Hepatocyte (in vitro differentiated cells): ENCODE measurements around the gene CKAP5. TPM values are rescaled to one million over a fixed set of nuclear protein-coding genes. Genes with fewer than 3 reads are reported as not detected.

Source experiments
- DNase-seq: peaks from one replicate; pipeline ENCODE4 v3.0.0-alpha.2; 2016; ENCODE audit warnings: low spot score
- H2AFZ ChIP-seq: fragments of 200-600 bp; sonication (generic); 2 replicates; pipeline ENCODE4 v1.6.0; 2016; ENCODE audit warnings: antibody characterized with exemption, mild to moderate bottlenecking
- H3K27ac ChIP-seq: fragments of 200-600 bp; sonication (generic); 2 replicates; pipeline ENCODE4 v1.5.1; 2016; ENCODE audit warnings: mild to moderate bottlenecking
- H3K27me3 ChIP-seq: fragments of 200-600 bp; sonication (generic); 2 replicates; pipeline ENCODE4 v1.6.1; 2016
- H3K36me3 ChIP-seq: fragments of 200-600 bp; sonication (generic); replicated peaks from 2 replicates; pipeline ENCODE4 v1.5.1; 2016; ENCODE audit warnings: low read depth; ENCODE audit not compliant: insufficient read depth
- H3K4me1 ChIP-seq: fragments of 200-600 bp; sonication (generic); 2 replicates; pipeline ENCODE4 v1.5.1; 2016; ENCODE audit warnings: mild to moderate bottlenecking, moderate library complexity; ENCODE audit not compliant: insufficient read depth
- H3K4me2 ChIP-seq: fragments of 200-600 bp; sonication (generic); 2 replicates; pipeline ENCODE4 v1.6.0; 2016
- H3K4me3 ChIP-seq: fragments of 200-600 bp; sonication (generic); 2 replicates; pipeline ENCODE4 v1.5.1; 2016; ENCODE audit warnings: mild to moderate bottlenecking
- H3K79me2 ChIP-seq: fragments of 200-600 bp; sonication (generic); 2 replicates; pipeline ENCODE4 v1.6.0; 2017; ENCODE audit warnings: mild to moderate bottlenecking
- H3K9me2 ChIP-seq: fragments of 200-600 bp; sonication (generic); replicated peaks from 2 replicates; pipeline ENCODE4 v1.6.0; 2017; ENCODE audit warnings: mild to moderate bottlenecking; ENCODE audit not compliant: insufficient read depth
- H3K9me3 ChIP-seq: fragments of 200-600 bp; sonication (generic); 2 replicates; pipeline ENCODE4 v1.5.1; 2016; ENCODE audit warnings: low read depth, mild to moderate bottlenecking
- H4K20me1 ChIP-seq: fragments of 200-600 bp; sonication (generic); 2 replicates; pipeline ENCODE4 v1.6.0; 2016; ENCODE audit warnings: mild to moderate bottlenecking; ENCODE audit not compliant: insufficient read depth, poor library complexity, severe bottlenecking
- CTCF ChIP-seq: fragments of 200-600 bp; sonication (generic); IDR thresholded peaks from 2 replicates; pipeline ENCODE4 v1.5.1; 2016; ENCODE audit warnings: antibody characterized with exemption, mild to moderate bottlenecking; ENCODE audit not compliant: poor library complexity
- EZH2 ChIP-seq: fragments of 200-600 bp; sonication (generic); IDR thresholded peaks from 2 replicates; pipeline ENCODE4 v1.6.1; 2016; ENCODE audit warnings: antibody characterized with exemption, mild to moderate bottlenecking, borderline replicate concordance
- EZH2phosphoT487 ChIP-seq: fragments of 200-600 bp; sonication (generic); IDR thresholded peaks from one replicate; pipeline ENCODE4 v1.6.1; 2018; ENCODE audit warnings: antibody characterized with exemption, mild to moderate bottlenecking, low read depth, moderate library complexity; ENCODE audit not compliant: unreplicated experiment, severe bottlenecking
- WGBS: methylation state at CpG from one replicate; pipeline ENCODE4 v1.1.6; 2016; ENCODE audit warnings: low lambda C conversion rate; ENCODE audit errors: missing lambda C conversion rate; 5-methylcytosine and 5-hydroxymethylcytosine counted together
- polyA plus RNA-seq: library from polyadenylated mRNA; unstranded; fragments of >200 nt; fragmentation: Nextera tagmentation; extraction: Ambion mirVana; gene quantifications from 2 replicates; pipeline ENCODE4 v1.2.1, GENCODE V29; 2016
- total RNA-seq: library from RNA; depleted of rRNA; stranded (reverse); fragments of >200 nt; gene quantifications from 2 replicates; pipeline ENCODE4 v1.2.3, GENCODE V29; 2014

CKAP5 gene
- total and polyA plus RNA-seq, 2 experiments from 2014 or later = 23.7 to 53.3 TPM

- no peak for DNase-seq
- Histone ChIP-seq H3K79me2 (no peaks in the 10 kb centered on the region), H3K4me2 (no peak overlapping the region), H3K4me3 (no peak overlapping the region), H3K9me2 (no peaks in the 10 kb centered on the region), H3K36me3 (no peaks in the 10 kb centered on the region), H4K20me1 (no peaks in the 10 kb centered on the region), H3K27me3 (no peaks in the 10 kb centered on the region), H3K27ac (no peak overlapping the region), H3K9me3 (no peaks in the 10 kb centered on the region), H2AFZ (no peak overlapping the region), H3K4me1 (no peaks in the 10 kb centered on the region)
- TF ChIP-seq EZH2phosphoT487 = no peak
- no peak for TF ChIP-seq EZH2
- no peak for TF ChIP-seq CTCF
- WGBS = 96% methylated on average over 2 of the region's 2 CpGs
These were observed 9.8 kb upstream of the CKAP5 start for GRCh38 chr11:46855863-46856262.

- no peak for DNase-seq
- 95% methylated on average over 3 of the region's 3 CpGs for WGBS
- H3K4me1 ChIP-seq = no peaks in the 10 kb centered on the region
- TF ChIP-seq CTCF (no peak), EZH2phosphoT487 (no peak)
- H3K79me2 ChIP-seq = no peaks in the 10 kb centered on the region
- H3K27ac ChIP-seq = no peak overlapping the region
- no peaks in the 10 kb centered on the region for H3K9me3 ChIP-seq
- no peaks in the 10 kb centered on the region for H3K27me3 ChIP-seq
- H3K36me3 ChIP-seq = no peaks in the 10 kb centered on the region
- H3K4me3 ChIP-seq = no peak overlapping the region
- no peaks in the 10 kb centered on the region for H3K9me2 ChIP-seq
- H2AFZ ChIP-seq = no peak overlapping the region
- no peaks in the 10 kb centered on the region for H4K20me1 ChIP-seq
- no peak overlapping the region for H3K4me2 ChIP-seq
These were observed 9.1 kb upstream of the CKAP5 start for GRCh38 chr11:46855167-46855566.

DNA sequence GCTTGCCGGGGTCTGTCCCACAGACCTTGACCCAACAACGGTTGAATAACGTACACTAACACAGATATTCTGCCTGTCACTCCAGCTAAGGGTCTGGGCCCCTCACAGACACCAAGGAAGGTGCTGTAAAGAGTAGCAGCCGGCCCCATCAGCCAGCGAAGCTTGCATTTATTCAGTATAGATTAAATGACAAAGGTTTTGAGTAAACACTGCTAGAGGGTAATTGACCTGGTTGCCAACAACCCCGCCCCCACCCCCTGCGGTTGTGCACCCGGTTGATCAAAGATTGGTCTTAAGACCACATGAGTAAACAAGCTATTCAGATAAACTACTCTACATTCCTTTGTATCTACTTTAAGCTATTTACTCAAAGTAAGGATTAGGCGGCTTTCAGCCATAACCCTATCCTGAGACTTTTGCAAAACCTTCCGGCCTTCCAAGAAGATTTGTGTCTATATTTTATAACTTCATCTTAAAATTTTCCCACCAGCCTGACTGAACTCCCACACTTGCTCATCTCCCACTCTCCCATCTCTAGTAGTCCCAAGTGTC, 4.8 kb upstream of the CKAP5 start:
- TF ChIP-seq EZH2 = no peak
- TF ChIP-seq EZH2phosphoT487 = no peak
- TF ChIP-seq CTCF = no peak
- no peaks in the 10 kb centered on the region for H3K79me2 ChIP-seq
- no peak overlapping the region for H3K4me2 ChIP-seq
- DNase-seq = no peak
- H3K4me3 ChIP-seq = no peak overlapping the region
- H3K9me2 ChIP-seq = no peaks in the 10 kb centered on the region
- H3K4me1 ChIP-seq = no peaks in the 10 kb centered on the region
- 57% methylated on average over 10 of the region's 10 CpGs for WGBS
- no peaks in the 10 kb centered on the region for H3K27me3 ChIP-seq
- no peak overlapping the region for H2AFZ ChIP-seq
- H3K9me3 ChIP-seq = no peaks in the 10 kb centered on the region
- H3K36me3 ChIP-seq = no peaks in the 10 kb centered on the region
- H4K20me1 ChIP-seq = no peaks in the 10 kb centered on the region
- H3K27ac ChIP-seq = no peak overlapping the region

- peaks cover 4% of the 10 kb centered on the region for H3K4me1 ChIP-seq
- no peaks in the 10 kb centered on the region for H3K36me3 ChIP-seq
- no peak overlapping the region for H2AFZ ChIP-seq
- H4K20me1 ChIP-seq = no peaks in the 10 kb centered on the region
- no peaks in the 10 kb centered on the region for H3K9me3 ChIP-seq
- no peaks in the 10 kb centered on the region for H3K27me3 ChIP-seq
- H3K79me2 ChIP-seq = peaks cover 9% of the 10 kb centered on the region
- no peak for DNase-seq
- WGBS = 96% methylated on average over 1 of the region's 1 CpG
- no peaks in the 10 kb centered on the region for H3K9me2 ChIP-seq
- no peak overlapping the region for H3K27ac ChIP-seq
- H3K4me2 ChIP-seq = no peak overlapping the region
- no peak for TF ChIP-seq EZH2phosphoT487
- H3K4me3 ChIP-seq = no peak overlapping the region
These were observed 3.6 kb upstream of the CKAP5 start for GRCh38 chr11:46849631-46850030.
